ENCODE data around the gene ZNF319. TPM values are rescaled to one million over a fixed set of nuclear protein-coding genes. Genes with fewer than 3 reads are reported as not detected.
A peak's percentile ranks its signal among the peaks of the same experiment; 100 is the strongest.

Gene ZNF319
- total and polyA plus RNA-seq, 4 donors: 0.64 to 3.4 (median 2.6) TPM

- Histone ChIP-seq H3K4me3 (ENCODE audit: low read depth in 1 of 3, low read length in 3 of 3) (no peak overlapping the region), H3K9ac (ENCODE audit: low read depth in 1 of 2, low read length in 2 of 2) (no peak overlapping the region), H3K27me3 (ENCODE audit: control insufficient read depth in 4 of 4, insufficient read depth in 4 of 4, low read length in 3 of 4) (no peaks in the 10 kb centered on the region), H3K4me1 (ENCODE audit: control insufficient read depth in 4 of 4, insufficient read depth in 4 of 4, low read length in 3 of 4) (peaks cover 8 to 13% (median 9%) of the 10 kb centered on the region in 4 donors), H3K9me3 (ENCODE audit: control insufficient read depth in 4 of 4, low read length in 3 of 4) (no peaks in the 10 kb centered on the region), H3K36me3 (ENCODE audit: control insufficient read depth in 4 of 4, insufficient read depth in 3 of 4, low read depth in 1 of 4, low read length in 3 of 4) (peaks cover 4 to 25% (median 11%) of the 10 kb centered on the region in 4 donors), H3K27ac (ENCODE audit: low read depth in 1 of 2, low read length in 2 of 2) (no peak overlapping the region)
- WGBS: 94% methylated on average over 18 of the region's 18 CpGs
- no peak for DNase-seq (ENCODE audit: low spot score)
- TF ChIP-seq FOXA1 (IDR thresholded peaks at IDR 0.05) (no peak), SP1 (IDR thresholded peaks at IDR 0.05) (no peak)
Measured at GRCh38 chr16:57995721-57996405, 4.6 kb downstream of the ZNF319 start.

- no peak overlapping the region for H3K27ac ChIP-seq (ENCODE audit: low read depth in 1 of 2, low read length in 2 of 2)
- no peak overlapping the region for H3K9ac ChIP-seq (ENCODE audit: low read depth in 1 of 2, low read length in 2 of 2)
Measured at GRCh38 chr16:57994778-57995177, 5.7 kb downstream of the ZNF319 start.

GRCh38 chr16:57994361-57994760, 6.1 kb downstream of the ZNF319 start:
- Histone ChIP-seq H3K27ac (ENCODE audit: low read depth in 1 of 2, low read length in 2 of 2) (no peak overlapping the region), H3K4me3 (ENCODE audit: low read depth in 1 of 3, low read length in 3 of 3) (no peak overlapping the region), H3K36me3 (ENCODE audit: control insufficient read depth in 4 of 4, insufficient read depth in 3 of 4, low read depth in 1 of 4, low read length in 3 of 4) (peaks cover 4 to 25% (median 11%) of the 10 kb centered on the region in 4 donors), H3K9ac (ENCODE audit: low read depth in 1 of 2, low read length in 2 of 2) (no peak overlapping the region), H3K4me1 (ENCODE audit: control insufficient read depth in 4 of 4, insufficient read depth in 4 of 4, low read length in 3 of 4) (peaks cover under 1 to 5% (median 4%) of the 10 kb centered on the region in 4 donors), H3K27me3 (ENCODE audit: control insufficient read depth in 4 of 4, insufficient read depth in 4 of 4, low read length in 3 of 4) (no peaks in the 10 kb centered on the region), H3K9me3 (ENCODE audit: control insufficient read depth in 4 of 4, low read length in 3 of 4) (no peaks in the 10 kb centered on the region)
- no peak for DNase-seq (ENCODE audit: low spot score)
- WGBS: 96% methylated on average over 4 of the region's 4 CpGs
- TF ChIP-seq CTCF (IDR thresholded peaks at IDR 0.05; ENCODE audit: low read depth, low read length, missing input control): no peak
- TF ChIP-seq SP1 (IDR thresholded peaks at IDR 0.05): no peak
- no peak for TF ChIP-seq NR2F2 (IDR thresholded peaks at IDR 0.05)
- no peak for TF ChIP-seq FOXA2 (IDR thresholded peaks at IDR 0.05)
- TF ChIP-seq FOXA1 (IDR thresholded peaks at IDR 0.05): no peak
- TF ChIP-seq MAX (IDR thresholded peaks at IDR 0.05): no peak
- TF ChIP-seq YY1 (IDR thresholded peaks at IDR 0.05): no peak
- TF ChIP-seq REST (IDR thresholded peaks at IDR 0.05): no peak
- TF ChIP-seq ATF3 (IDR thresholded peaks at IDR 0.05): no peak
- TF ChIP-seq ZBTB33 (IDR thresholded peaks at IDR 0.05): no peak
- no peak for TF ChIP-seq RAD21 (IDR thresholded peaks at IDR 0.05)

More at GRCh38 chr16:57994778-57995177, 5.7 kb downstream of the ZNF319 start:
- no peak overlapping the region for H3K4me3 ChIP-seq (ENCODE audit: low read depth in 1 of 3, low read length in 3 of 3)
- no peaks in the 10 kb centered on the region for H3K9me3 ChIP-seq (ENCODE audit: control insufficient read depth in 4 of 4, low read length in 3 of 4)
- no peaks in the 10 kb centered on the region for H3K27me3 ChIP-seq (ENCODE audit: control insufficient read depth in 4 of 4, insufficient read depth in 4 of 4, low read length in 3 of 4)
- H3K36me3 ChIP-seq (ENCODE audit: control insufficient read depth in 4 of 4, insufficient read depth in 3 of 4, low read depth in 1 of 4, low read length in 3 of 4): peaks cover 4 to 25% (median 11%) of the 10 kb centered on the region in 4 donors
- TF ChIP-seq RAD21 (IDR thresholded peaks at IDR 0.05): peak in 1 of 2 donors; percentile 61
- TF ChIP-seq MAX (IDR thresholded peaks at IDR 0.05): no peak
- peak; percentile 30 for TF ChIP-seq CTCF (IDR thresholded peaks at IDR 0.05; ENCODE audit: low read depth, low read length, missing input control)
- WGBS: 46% methylated on average over 4 of the region's 4 CpGs
- H3K4me1 ChIP-seq (ENCODE audit: control insufficient read depth in 4 of 4, insufficient read depth in 4 of 4, low read length in 3 of 4): peaks cover 5 to 10% (median 8%) of the 10 kb centered on the region in 4 donors
- no peak for DNase-seq (ENCODE audit: low spot score)
